A549 (cell line): ENCODE results near the gene TPCN1. TPM values are rescaled to one million over a fixed set of nuclear protein-coding genes. Genes with fewer than 3 reads are reported as not detected.

Source experiments
- ATAC-seq, 2 experiments: fragments of 200-7000 bp in 1 of 2; fragments of >200 bp in 1 of 2; cut with Nextera tagmentation in 1 of 2; cut with Tn5 transposase in 1 of 2; 3 replicates each; pipeline versions ENCODE4 v1.8.0 to v1.9.1; 2018 to 2020; ENCODE audit warnings: mild to moderate bottlenecking in 1 of 2, moderate library complexity in 1 of 2
- CTCF ChIA-PET: fragments of 300-600 bp; sonication (Branson Sonifier 250); formaldehyde crosslinking; extraction: SDS; loops from one replicate; lab custom pipeline; 2021; ENCODE audit warnings: antibody characterized with exemption, inconsistent platforms; lab: Yijun Ruan, JAX
- POLR2A ChIA-PET: fragments of 350-600 bp; formaldehyde crosslinking; extraction: SDS; loops from one replicate; lab custom pipeline; 2021; ENCODE audit warnings: antibody characterized with exemption, inconsistent platforms; lab: Yijun Ruan, JAX
- DNase-seq, 2 experiments: peaks; one replicate each; pipeline versions ENCODE4 v3.0.0 to v3.0.0-alpha.2; 2011 to 2016; ENCODE audit warnings: low read depth in 1 of 2, low spot score in 1 of 2
- FAIRE-seq: peaks from 2 replicates; lab custom pipeline; 2011; peaks lifted over from hg19 to GRCh38; lab: Jason Lieb, UNC
- H3K27ac ChIP-seq, 2 experiments: fragments of >200 bp; sonication (Bioruptor Twin); formaldehyde crosslinking; 3 replicates each; pipeline ENCODE4 v1.5.1; 2016 to 2017
- H3K4me1 ChIP-seq: fragments of >200 bp; sonication (Bioruptor Twin); formaldehyde crosslinking; 3 replicates; pipeline ENCODE4 v1.6.1; 2016
- H3K4me2 ChIP-seq: fragments of >200 bp; sonication (Bioruptor Twin); formaldehyde crosslinking; 3 replicates; pipeline ENCODE4 v1.6.1; 2016
- H3K4me3 ChIP-seq: fragments of >200 bp; sonication (Bioruptor Twin); formaldehyde crosslinking; 3 replicates; pipeline ENCODE4 v1.5.1; 2016
- H3K9me3 ChIP-seq: fragments of >200 bp; sonication (Bioruptor Twin); formaldehyde crosslinking; 3 replicates; pipeline ENCODE4 v1.6.1; 2016
- BHLHE40 ChIP-seq: IDR thresholded peaks from 2 replicates; pipeline ENCODE4 v1.6.1; 2012; ENCODE audit warnings: low read depth, low read length, inconsistent platforms
- CEBPB ChIP-seq, 2 experiments: fragments of >200 bp in 1 of 2; sonication (Bioruptor Twin) in 1 of 2; formaldehyde crosslinking in 1 of 2; IDR thresholded peaks; 2 replicates each; pipeline ENCODE4 v1.6.1; 2012 to 2016
- EHF ChIP-seq: fragments of 250-450 bp; sonication (Bioruptor Pico); IDR thresholded peaks from 2 replicates; pipeline ENCODE4 v1.5.0; 2020; ENCODE audit warnings: mild to moderate bottlenecking
- EHMT2 ChIP-seq: fragments of 200-600 bp; sonication (generic); IDR thresholded peaks from 2 replicates; pipeline ENCODE4 v1.6.1; 2016; ENCODE audit warnings: antibody characterized with exemption, low read depth, mild to moderate bottlenecking, moderate library complexity
- ESRRA ChIP-seq: fragments of 150-350 bp; IDR thresholded peaks from 2 replicates; pipeline ENCODE4 v1.6.1; 2014; ENCODE audit warnings: mild to moderate bottlenecking, low read length, borderline replicate concordance
- FOSL2 ChIP-seq, 2 experiments: fragments of 450-650 bp in 1 of 2; fragments of >200 bp in 1 of 2; sonication (Bioruptor Twin) in 1 of 2; formaldehyde crosslinking; IDR thresholded peaks; 2 replicates each; pipeline versions ENCODE4 v1.5.0 to v1.6.1; 2016 to 2020; ENCODE audit warnings: mild to moderate bottlenecking in 1 of 2, moderate library complexity in 1 of 2
- FOXS1 ChIP-seq: fragments of 250-450 bp; sonication (Bioruptor Pico); IDR thresholded peaks from 2 replicates; pipeline ENCODE4 v1.5.0; 2020; ENCODE audit warnings: mild to moderate bottlenecking, moderate library complexity
- HOXB5 ChIP-seq: fragments of 250-450 bp; sonication (Bioruptor Pico); IDR thresholded peaks from 2 replicates; pipeline ENCODE4 v1.5.0; 2020; ENCODE audit warnings: mild to moderate bottlenecking, moderate library complexity
- JUN ChIP-seq, 2 experiments: fragments of >200 bp; sonication (Bioruptor Twin); formaldehyde crosslinking; IDR thresholded peaks; 2 replicates in 1 of 2; 3 replicates in 1 of 2; pipeline ENCODE4 v1.6.1; 2016 to 2017
- MYC ChIP-seq: IDR thresholded peaks from 2 replicates; pipeline ENCODE4 v1.6.1; 2012; ENCODE audit warnings: mild to moderate bottlenecking, inconsistent platforms, low read length, improper control_type of control experiment, borderline replicate concordance
- NPAS2 ChIP-seq: fragments of 250-450 bp; sonication (Bioruptor Pico); IDR thresholded peaks from 2 replicates; pipeline ENCODE4 v1.8.0; 2022; ENCODE audit warnings: mild to moderate bottlenecking, moderate library complexity, borderline replicate concordance
- NR3C1 ChIP-seq: fragments of >200 bp; sonication (Bioruptor Twin); formaldehyde crosslinking; IDR thresholded peaks from 3 replicates; pipeline ENCODE4 v1.6.1; 2017
- RCOR1 ChIP-seq: fragments of 150-350 bp; IDR thresholded peaks from 2 replicates; pipeline ENCODE4 v1.6.1; 2014; ENCODE audit warnings: antibody characterized with exemption, low read length, low read depth
- RFX5 ChIP-seq: fragments of 450-650 bp; IDR thresholded peaks from 2 replicates; pipeline ENCODE4 v1.7.1; 2014; ENCODE audit warnings: antibody characterized with exemption, mild to moderate bottlenecking, moderate library complexity
- RNF2 ChIP-seq: fragments of 200-600 bp; sonication (generic); IDR thresholded peaks from 2 replicates; pipeline ENCODE4 v1.6.1; 2016; ENCODE audit warnings: low read depth, mild to moderate bottlenecking, antibody characterized with exemption, moderate library complexity, borderline replicate concordance
- SMC3 ChIP-seq: fragments of >200 bp; sonication (Bioruptor Twin); formaldehyde crosslinking; IDR thresholded peaks from 3 replicates; pipeline ENCODE4 v1.6.1; 2018; ENCODE audit warnings: inconsistent platforms
- ZC3H11A ChIP-seq: fragments of 450-650 bp; IDR thresholded peaks from 2 replicates; pipeline ENCODE4 v1.6.1; 2014; ENCODE audit warnings: antibody characterized with exemption, mild to moderate bottlenecking
- ZFP36 ChIP-seq: fragments of 450-650 bp; IDR thresholded peaks from 2 replicates; pipeline ENCODE4 v1.6.1; 2014; ENCODE audit warnings: borderline replicate concordance; ENCODE audit not compliant: partially characterized antibody
- ZSCAN20 ChIP-seq: fragments of 250-450 bp; sonication (Bioruptor Pico); IDR thresholded peaks from 2 replicates; pipeline ENCODE4 v1.8.0; 2022; ENCODE audit warnings: mild to moderate bottlenecking, moderate library complexity
- WGBS: methylation state at CpG from one replicate; pipeline ENCODE4 v1.1.6; 2017; ENCODE audit errors: missing lambda C conversion rate; 5-methylcytosine and 5-hydroxymethylcytosine counted together
- polyA plus RNA-seq, 4 experiments: library from polyadenylated mRNA; depleted of rRNA in 3 of 4; stranded (reverse); fragments of >200 nt; fragmentation: RNase III in 1 of 4; extraction: RNeasy Plus Mini Kit Qiagen cat#74134 plus additional on column Dnase treatment in 1 of 4; gene quantifications; 2 replicates in 3 of 4; 3 replicates in 1 of 4; pipeline ENCODE4 v1.2.3, GENCODE V29; 2011 to 2017
- TF ChIP-seq, protein P1 (sequence below): IDR thresholded peaks from 2 replicates; pipeline ENCODE4 v1.6.1; 2012
- TF ChIP-seq, protein P2 (sequence below): fragments of 250-450 bp; sonication (Bioruptor Pico); IDR thresholded peaks from 2 replicates; pipeline ENCODE4 v1.5.0; 2021; ENCODE audit warnings: mild to moderate bottlenecking, moderate library complexity, borderline replicate concordance
- TF ChIP-seq, protein P3 (sequence below): IDR thresholded peaks from 2 replicates; pipeline ENCODE4 v1.6.1; 2012; ENCODE audit warnings: low read depth, borderline replicate concordance
- TF ChIP-seq, protein P4 (sequence below): fragments of >200 bp; sonication (Bioruptor Twin); formaldehyde crosslinking; IDR thresholded peaks from 3 replicates; pipeline ENCODE4 v1.6.1; 2016
- TF ChIP-seq, protein P5 (sequence below): fragments of >200 bp; sonication (Bioruptor Twin); formaldehyde crosslinking; IDR thresholded peaks from 2 replicates; pipeline ENCODE4 v1.6.1; 2016
- TF ChIP-seq, protein P6 (sequence below): fragments of 450-650 bp; IDR thresholded peaks from 2 replicates; pipeline ENCODE4 v1.6.1; 2014; ENCODE audit warnings: antibody characterized with exemption
- TF ChIP-seq, protein P7 (sequence below): fragments of >200 bp; sonication (Bioruptor Twin); formaldehyde crosslinking; IDR thresholded peaks from 3 replicates; pipeline ENCODE4 v1.5.1; 2016

The TPCN1 gene
- polyA plus RNA-seq, 2 of the 4 experiments (the other 2 are of a cell fraction): 21.9 to 24.1 TPM

DNA sequence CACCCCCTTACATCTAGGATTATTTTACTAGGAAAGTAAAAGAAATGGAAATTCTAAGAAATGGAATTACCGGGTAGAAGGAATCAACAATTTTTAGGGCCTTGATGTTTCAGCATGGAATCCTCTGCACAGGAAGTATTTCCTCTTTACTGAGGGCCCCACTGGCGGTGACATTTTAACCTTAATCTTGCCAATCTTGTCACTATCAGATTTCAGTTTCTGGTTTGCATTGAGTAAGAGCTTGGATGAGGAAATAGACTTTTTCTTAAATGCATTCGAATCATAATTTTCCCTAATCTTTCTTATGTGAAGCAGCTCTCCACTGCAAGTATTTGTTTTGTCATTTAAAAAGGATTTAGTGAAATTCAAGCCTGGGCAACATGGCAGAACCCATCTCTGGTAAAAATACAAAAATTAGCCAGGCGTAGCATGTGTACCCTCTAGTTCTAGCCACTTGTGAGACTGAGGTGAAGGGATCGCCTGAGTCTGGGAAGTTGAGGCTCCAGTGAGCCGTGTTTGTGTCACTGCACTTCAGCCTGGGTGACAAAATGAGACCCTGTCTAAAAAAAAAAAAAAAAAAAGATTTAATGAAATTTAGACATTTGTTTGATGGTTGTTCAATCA lies 40.7 kb downstream of the TPCN1 start:
- CTCF ChIA-PET: interaction anchor here (1.0 kb wide), 1 partner anchor 36 kb away, joined by 3 read pairs; no protein-coding TSS in a partner anchor
- H3K27ac ChIP-seq: no peak overlapping the region

DNA sequence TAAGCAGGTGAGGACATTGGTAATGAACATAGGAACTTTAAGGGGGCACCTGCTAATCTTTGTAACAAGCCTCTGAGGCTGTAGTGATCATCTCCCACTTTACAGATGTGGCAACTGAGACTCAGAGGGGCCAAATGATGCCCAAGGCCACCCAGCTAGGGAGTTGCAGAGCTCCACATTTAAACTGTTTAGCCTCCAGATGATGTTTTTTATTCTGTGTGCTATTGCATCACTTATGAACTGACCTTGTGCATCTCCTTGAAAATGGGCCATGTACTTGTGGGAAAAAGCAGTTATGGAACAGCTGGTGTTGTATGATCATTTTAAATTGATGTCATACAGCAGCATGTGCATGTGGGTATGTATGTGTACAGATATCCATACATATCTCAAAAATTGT lies 41.4 kb downstream of the TPCN1 start:
- ATAC-seq (no peak), FAIRE-seq (no peak), DNase-seq (no peak)
- Histone ChIP-seq H3K27ac (no peak overlapping the region), H3K9me3 (no peaks in the 10 kb centered on the region), H3K4me1 (no peaks in the 10 kb centered on the region)
- CTCF ChIA-PET: interaction anchor here (1.0 kb wide), 1 partner anchor 35 kb away, joined by 3 read pairs; no protein-coding TSS in a partner anchor
- POLR2A ChIA-PET: no interaction called here
- TF ChIP-seq BHLHE40 (no peak), SMC3 (no peak), RCOR1 (no peak), HOXB5 (no peak), FOXS1 (CRISPR knock-in tag) (no peak), JUN (IDR thresholded peaks at IDR 0.05) (no peak), ZSCAN20 (CRISPR knock-in tag) (no peak), NPAS2 (CRISPR knock-in tag) (no peak), CEBPB (IDR thresholded peaks at IDR 0.05) (no peak), MYC (no peak)
- TF ChIP-seq, protein P1, sequence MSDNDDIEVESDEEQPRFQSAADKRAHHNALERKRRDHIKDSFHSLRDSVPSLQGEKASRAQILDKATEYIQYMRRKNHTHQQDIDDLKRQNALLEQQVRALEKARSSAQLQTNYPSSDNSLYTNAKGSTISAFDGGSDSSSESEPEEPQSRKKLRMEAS: no peak
- TF ChIP-seq, all 56 proteins: peak for 0
- Histone ChIP-seq H3K4me2 (no peak overlapping the region), H3K4me3 (no peak overlapping the region)

More for the DNA sequence above, 40.7 kb downstream of the TPCN1 start:
- no peak for FAIRE-seq
- no peak for ATAC-seq
- WGBS: 82% methylated on average over 6 of the region's 6 CpGs
- H3K9me3 ChIP-seq: no peaks in the 10 kb centered on the region
- no peaks in the 10 kb centered on the region for H3K4me1 ChIP-seq
- no peak overlapping the region for H3K4me2 ChIP-seq
- DNase-seq: no peak
- TF ChIP-seq, protein P2, sequence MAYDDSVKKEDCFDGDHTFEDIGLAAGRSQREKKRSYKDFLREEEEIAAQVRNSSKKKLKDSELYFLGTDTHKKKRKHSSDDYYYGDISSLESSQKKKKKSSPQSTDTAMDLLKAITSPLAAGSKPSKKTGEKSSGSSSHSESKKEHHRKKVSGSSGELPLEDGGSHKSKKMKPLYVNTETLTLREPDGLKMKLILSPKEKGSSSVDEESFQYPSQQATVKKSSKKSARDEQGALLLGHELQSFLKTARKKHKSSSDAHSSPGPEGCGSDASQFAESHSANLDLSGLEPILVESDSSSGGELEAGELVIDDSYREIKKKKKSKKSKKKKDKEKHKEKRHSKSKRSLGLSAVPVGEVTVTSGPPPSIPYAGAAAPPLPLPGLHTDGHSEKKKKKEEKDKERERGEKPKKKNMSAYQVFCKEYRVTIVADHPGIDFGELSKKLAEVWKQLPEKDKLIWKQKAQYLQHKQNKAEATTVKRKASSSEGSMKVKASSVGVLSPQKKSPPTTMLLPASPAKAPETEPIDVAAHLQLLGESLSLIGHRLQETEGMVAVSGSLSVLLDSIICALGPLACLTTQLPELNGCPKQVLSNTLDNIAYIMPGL (CRISPR knock-in tag): no peak
- TF ChIP-seq FOSL2 (IDR thresholded peaks at IDR 0.05) (no peak), FOSL2 (CRISPR knock-in tag; IDR thresholded peaks at IDR 0.05) (no peak), RNF2 (no peak), NR3C1 (no peak), BHLHE40 (no peak), RFX5 (no peak), SMC3 (no peak), ESRRA (no peak), FOXS1 (CRISPR knock-in tag) (no peak), EHMT2 (no peak), ZFP36 (no peak), ZC3H11A (no peak), EHF (no peak), HOXB5 (no peak)
- TF ChIP-seq, protein P3, sequence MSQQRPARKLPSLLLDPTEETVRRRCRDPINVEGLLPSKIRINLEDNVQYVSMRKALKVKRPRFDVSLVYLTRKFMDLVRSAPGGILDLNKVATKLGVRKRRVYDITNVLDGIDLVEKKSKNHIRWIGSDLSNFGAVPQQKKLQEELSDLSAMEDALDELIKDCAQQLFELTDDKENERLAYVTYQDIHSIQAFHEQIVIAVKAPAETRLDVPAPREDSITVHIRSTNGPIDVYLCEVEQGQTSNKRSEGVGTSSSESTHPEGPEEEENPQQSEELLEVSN: no peak
- TF ChIP-seq, protein P4, sequence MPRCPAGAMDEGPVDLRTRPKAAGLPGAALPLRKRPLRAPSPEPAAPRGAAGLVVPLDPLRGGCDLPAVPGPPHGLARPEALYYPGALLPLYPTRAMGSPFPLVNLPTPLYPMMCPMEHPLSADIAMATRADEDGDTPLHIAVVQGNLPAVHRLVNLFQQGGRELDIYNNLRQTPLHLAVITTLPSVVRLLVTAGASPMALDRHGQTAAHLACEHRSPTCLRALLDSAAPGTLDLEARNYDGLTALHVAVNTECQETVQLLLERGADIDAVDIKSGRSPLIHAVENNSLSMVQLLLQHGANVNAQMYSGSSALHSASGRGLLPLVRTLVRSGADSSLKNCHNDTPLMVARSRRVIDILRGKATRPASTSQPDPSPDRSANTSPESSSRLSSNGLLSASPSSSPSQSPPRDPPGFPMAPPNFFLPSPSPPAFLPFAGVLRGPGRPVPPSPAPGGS: no peak
- TF ChIP-seq, protein P5, sequence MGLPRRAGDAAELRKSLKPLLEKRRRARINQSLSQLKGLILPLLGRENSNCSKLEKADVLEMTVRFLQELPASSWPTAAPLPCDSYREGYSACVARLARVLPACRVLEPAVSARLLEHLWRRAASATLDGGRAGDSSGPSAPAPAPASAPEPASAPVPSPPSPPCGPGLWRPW: no peak
- TF ChIP-seq, protein P6, sequence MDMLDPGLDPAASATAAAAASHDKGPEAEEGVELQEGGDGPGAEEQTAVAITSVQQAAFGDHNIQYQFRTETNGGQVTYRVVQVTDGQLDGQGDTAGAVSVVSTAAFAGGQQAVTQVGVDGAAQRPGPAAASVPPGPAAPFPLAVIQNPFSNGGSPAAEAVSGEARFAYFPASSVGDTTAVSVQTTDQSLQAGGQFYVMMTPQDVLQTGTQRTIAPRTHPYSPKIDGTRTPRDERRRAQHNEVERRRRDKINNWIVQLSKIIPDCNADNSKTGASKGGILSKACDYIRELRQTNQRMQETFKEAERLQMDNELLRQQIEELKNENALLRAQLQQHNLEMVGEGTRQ: no peak
- TF ChIP-seq, protein P7, sequence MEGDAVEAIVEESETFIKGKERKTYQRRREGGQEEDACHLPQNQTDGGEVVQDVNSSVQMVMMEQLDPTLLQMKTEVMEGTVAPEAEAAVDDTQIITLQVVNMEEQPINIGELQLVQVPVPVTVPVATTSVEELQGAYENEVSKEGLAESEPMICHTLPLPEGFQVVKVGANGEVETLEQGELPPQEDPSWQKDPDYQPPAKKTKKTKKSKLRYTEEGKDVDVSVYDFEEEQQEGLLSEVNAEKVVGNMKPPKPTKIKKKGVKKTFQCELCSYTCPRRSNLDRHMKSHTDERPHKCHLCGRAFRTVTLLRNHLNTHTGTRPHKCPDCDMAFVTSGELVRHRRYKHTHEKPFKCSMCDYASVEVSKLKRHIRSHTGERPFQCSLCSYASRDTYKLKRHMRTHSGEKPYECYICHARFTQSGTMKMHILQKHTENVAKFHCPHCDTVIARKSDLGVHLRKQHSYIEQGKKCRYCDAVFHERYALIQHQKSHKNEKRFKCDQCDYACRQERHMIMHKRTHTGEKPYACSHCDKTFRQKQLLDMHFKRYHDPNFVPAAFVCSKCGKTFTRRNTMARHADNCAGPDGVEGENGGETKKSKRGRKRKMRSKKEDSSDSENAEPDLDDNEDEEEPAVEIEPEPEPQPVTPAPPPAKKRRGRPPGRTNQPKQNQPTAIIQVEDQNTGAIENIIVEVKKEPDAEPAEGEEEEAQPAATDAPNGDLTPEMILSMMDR: no peak
- POLR2A ChIA-PET: interaction anchor here (0.7 kb wide), 1 partner anchor 16 kb away, joined by 5 read pairs; no protein-coding TSS in a partner anchor
- H3K4me3 ChIP-seq: no peak overlapping the region
